ENCODE results near the gene PJA2. TPM values are rescaled to one million over a fixed set of nuclear protein-coding genes. Genes with fewer than 3 reads are reported as not detected.
A peak's percentile ranks its signal among the peaks of the same experiment; 100 is the strongest.

PJA2 gene
- total and polyA plus RNA-seq, 2 of the 8 experiments (the other 6 are each of a cell fraction or from before 2014, with no cell fraction given): 15.3 to 47.7 TPM

DNA sequence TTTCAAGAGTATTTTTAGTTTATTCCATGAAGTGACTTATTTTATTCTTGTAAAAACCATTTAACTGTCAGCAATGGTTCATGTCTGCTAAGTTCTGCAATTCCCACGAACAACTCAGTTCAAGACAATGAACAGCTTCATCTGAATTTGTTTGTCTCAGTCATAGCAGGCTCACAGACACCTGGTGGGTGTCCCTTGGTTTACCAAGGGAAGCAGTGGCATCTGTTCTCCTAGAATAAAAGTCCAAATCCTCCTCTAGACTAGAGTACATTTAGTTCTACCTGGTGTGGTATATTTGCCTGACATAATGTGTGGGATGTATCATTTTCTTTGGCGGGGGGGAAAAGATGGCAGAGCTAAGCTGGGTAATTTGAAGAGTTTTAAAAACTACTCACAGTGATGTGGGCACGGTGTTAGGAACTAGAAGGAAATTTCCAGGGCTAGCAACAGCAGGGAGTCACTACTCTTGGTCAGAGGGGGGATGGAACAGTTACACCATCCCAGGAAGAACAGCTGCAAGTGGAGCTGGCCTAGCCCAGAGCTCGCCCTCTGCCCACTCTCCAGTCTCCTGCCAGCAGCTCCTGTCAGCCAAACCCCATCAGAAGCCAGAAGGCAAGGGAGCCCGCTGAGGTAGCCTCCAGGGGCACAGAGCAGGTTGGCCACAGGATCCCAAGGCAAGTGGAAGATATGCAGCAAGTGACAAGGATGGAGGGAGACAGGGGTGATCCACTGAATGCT is 100.3 kb downstream of the PJA2 start:
- POLR2A ChIA-PET (ENCODE audit: partially characterized antibody): interaction anchor here (0.8 kb wide), 1 partner anchor 20 kb away, joined by 3 read pairs; no protein-coding TSS in a partner anchor
- Histone ChIP-seq H3K79me2 (ENCODE audit: control insufficient read depth in 1 of 2, insufficient read depth in 2 of 2, low read length in 2 of 2) (no peaks in the 10 kb centered on the region), H3K4me1 (replicated peaks in 1 of 4; ENCODE audit: control insufficient read depth in 3 of 4, insufficient read depth in 4 of 4, low read length in 3 of 4) (peaks cover 0 to 4% (median 0%) of the 10 kb centered on the region in 4 experiments; a peak in 2 of 7 replicates), H3K4me2 (ENCODE audit: insufficient read depth in 1 of 2, low read depth in 2 of 2, low read length in 2 of 2) (no peak overlapping the region), H3K79me1 (ENCODE audit: low read depth, low read length) (no peaks in the 10 kb centered on the region), H3K23me2 (ENCODE audit: low read depth, low read length) (no peaks in the 10 kb centered on the region), H2BK20ac (ENCODE audit: low read length) (no peak overlapping the region), H3K27ac (ENCODE audit: low read depth, low read length) (no peak overlapping the region), H3K4ac (replicated peaks; ENCODE audit: insufficient read length, low read depth, low read length) (no peak overlapping the region), H4K20me1 (replicated peaks in 1 of 2; ENCODE audit: control insufficient read depth in 1 of 2, insufficient read depth in 2 of 2, low read length in 2 of 2) (no peaks in the 10 kb centered on the region), H3K18ac (ENCODE audit: extremely low read depth, low read length) (no peak overlapping the region), H3K27me3 (replicated peaks in 1 of 4; ENCODE audit: control insufficient read depth in 3 of 4, extremely low read depth in 1 of 4, insufficient read depth in 3 of 4, low read length in 3 of 4) (no peaks in the 10 kb centered on the region), H3K56ac (replicated peaks; ENCODE audit: insufficient read length, low read depth, low read length) (no peak overlapping the region), H2BK12ac (ENCODE audit: low read depth, low read length) (no peak overlapping the region), H2AK5ac (ENCODE audit: low read depth, low read length) (no peak overlapping the region), H4K91ac (replicated peaks; ENCODE audit: insufficient read length, low read length) (no peak overlapping the region), H3K9me3 (ENCODE audit: insufficient read depth in 2 of 2, low read depth in 1 of 2, low read length in 1 of 2) (no peaks in the 10 kb centered on the region), H3K4me3 (ENCODE audit: extremely low read depth in 1 of 4, insufficient read depth in 2 of 4, low read depth in 3 of 4, low read length in 4 of 4) (no peak overlapping the region), H3K36me3 (ENCODE audit: control insufficient read depth in 2 of 4, insufficient read depth in 4 of 4, low read length in 3 of 4) (no peaks in the 10 kb centered on the region), H4K8ac (ENCODE audit: extremely low read depth, insufficient read depth, low read length) (no peak overlapping the region), H2BK5ac (ENCODE audit: low read depth, low read length) (no peak overlapping the region), H3K23ac (ENCODE audit: insufficient read length) (no peak overlapping the region), H2AFZ (ENCODE audit: low read length) (peak overlapping the region; percentile 71; the same call in 1 of the 2 replicates), H2BK120ac (replicated peaks; ENCODE audit: low read depth, low read length) (no peak overlapping the region), H2BK15ac (ENCODE audit: low read length) (no peak overlapping the region), H3K14ac (ENCODE audit: insufficient read length) (no peak overlapping the region), H3K9ac (replicated peaks in 1 of 4; ENCODE audit: extremely low read depth in 1 of 4, low read depth in 3 of 4, low read length in 3 of 4) (no peak overlapping the region), H4K5ac (ENCODE audit: insufficient read length, low read depth, low read length) (no peak overlapping the region)
- 83% methylated on average over 5 of the region's 5 CpGs; no CpG with 5 or more reads in 1 of the 2 experiments for WGBS, 2 experiments (ENCODE audit: extremely low coverage in 1 of 2, insufficient coverage in 1 of 2, insufficient read length in 1 of 2, insufficient replicate concordance in 2 of 2, low coverage in 1 of 2, low lambda C conversion rate in 2 of 2, missing lambda C conversion rate in 1 of 2)
- FAIRE-seq: no peak
- CTCF ChIA-PET (ENCODE audit: partially characterized antibody): no interaction called here
- DNase-seq (ENCODE audit: low read depth in 1 of 2, low spot score in 2 of 2): no peak
- TF ChIP-seq GABPA (IDR thresholded peaks at IDR 0.05; ENCODE audit: borderline replicate concordance, insufficient read depth, low read length) (no peak), RAD21 (IDR thresholded peaks at IDR 0.05 in 1 of 2, conservative IDR thresholded peaks at IDR 0.05 in 1 of 2; ENCODE audit: low read depth in 2 of 2, low read length in 2 of 2) (no peak), GTF2F1 (IDR thresholded peaks at IDR 0.05; ENCODE audit: borderline replicate concordance, low read depth, low read length) (no peak), SUZ12 (IDR thresholded peaks at IDR 0.05; ENCODE audit: low read length) (no peak), JUN (IDR thresholded peaks at IDR 0.05; ENCODE audit: low read depth, low read length) (no peak), TCF12 (IDR thresholded peaks at IDR 0.05; ENCODE audit: low read depth, low read length) (no peak), SIRT6 (IDR thresholded peaks at IDR 0.05; ENCODE audit: low read length) (no peak), HDAC6 (IDR thresholded peaks at IDR 0.05; ENCODE audit: low read depth, low read length) (no peak), ASH2L (IDR thresholded peaks at IDR 0.05; ENCODE audit: low read length) (no peak), KDM5A (IDR thresholded peaks at IDR 0.05; ENCODE audit: low read length) (no peak), CHD1 (IDR thresholded peaks at IDR 0.05; ENCODE audit: low read depth, low read length) (no peak), BACH1 (IDR thresholded peaks at IDR 0.05; ENCODE audit: low read length) (no peak), POU5F1 (IDR thresholded peaks at IDR 0.05; ENCODE audit: low read depth, low read length) (no peak), TEAD4 (IDR thresholded peaks at IDR 0.05; ENCODE audit: low read depth, low read length) (no peak)

All from H1 (cell line).